ENCODE data around the gene UNC13A.
A peak's percentile ranks its signal among the peaks of the same experiment; 100 is the strongest.

Gene UNC13A

DNA sequence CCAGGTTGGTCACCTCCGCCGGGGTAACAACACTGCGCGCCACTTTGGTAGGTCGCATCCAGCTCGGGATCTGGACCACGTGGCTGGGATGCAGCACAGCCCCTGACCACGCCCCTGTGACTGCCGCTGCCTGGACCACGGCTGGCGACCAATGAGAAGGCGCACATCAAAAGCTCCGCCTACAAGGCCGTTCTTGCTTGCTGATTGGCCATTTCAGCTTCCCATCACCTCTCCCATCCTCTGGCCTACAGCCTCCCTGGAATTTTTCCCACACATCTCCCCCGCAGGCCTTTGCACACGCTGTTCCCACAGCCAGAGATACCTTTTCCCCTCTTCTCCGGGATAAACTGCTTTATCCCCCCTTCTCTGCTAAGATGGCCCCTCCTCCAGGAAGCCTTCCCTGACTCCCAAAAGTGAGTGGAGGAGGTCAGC lies 18.6 kb upstream of the UNC13A start:
- DNase-seq (ENCODE audit: low spot score) = no peak

DNA sequence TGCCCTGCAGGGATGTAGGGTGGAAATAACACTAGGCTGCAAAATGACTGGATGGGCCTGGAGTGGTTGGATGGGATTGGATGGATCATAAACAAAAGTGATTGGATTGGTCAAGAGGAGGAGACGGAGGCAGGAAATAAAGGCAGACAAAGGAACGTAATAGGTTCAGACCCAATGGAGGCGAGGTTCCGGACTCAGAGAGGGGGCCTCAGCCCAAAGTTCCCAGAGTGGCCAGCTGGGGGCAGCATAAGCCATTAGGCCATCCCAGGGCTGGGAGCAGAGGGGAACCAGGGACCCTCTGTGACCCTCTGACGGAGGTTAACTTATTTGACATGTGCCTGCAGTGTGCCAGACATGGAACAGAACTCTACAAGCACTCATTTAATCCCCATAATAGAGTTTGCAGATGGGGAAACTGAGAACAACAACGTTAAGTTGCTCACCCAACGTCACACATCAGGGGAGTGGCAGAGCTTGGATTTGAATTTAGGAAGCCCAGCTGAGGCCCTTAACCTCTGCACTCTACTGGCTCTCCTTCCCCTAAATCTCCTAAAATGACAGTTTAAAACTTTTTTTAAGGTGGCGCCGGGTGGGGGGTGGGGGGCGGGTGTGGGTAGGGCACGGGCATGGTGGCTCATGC lies 15.8 kb upstream of the UNC13A start:
- DNase-seq (ENCODE audit: low spot score) = no peak

DNA sequence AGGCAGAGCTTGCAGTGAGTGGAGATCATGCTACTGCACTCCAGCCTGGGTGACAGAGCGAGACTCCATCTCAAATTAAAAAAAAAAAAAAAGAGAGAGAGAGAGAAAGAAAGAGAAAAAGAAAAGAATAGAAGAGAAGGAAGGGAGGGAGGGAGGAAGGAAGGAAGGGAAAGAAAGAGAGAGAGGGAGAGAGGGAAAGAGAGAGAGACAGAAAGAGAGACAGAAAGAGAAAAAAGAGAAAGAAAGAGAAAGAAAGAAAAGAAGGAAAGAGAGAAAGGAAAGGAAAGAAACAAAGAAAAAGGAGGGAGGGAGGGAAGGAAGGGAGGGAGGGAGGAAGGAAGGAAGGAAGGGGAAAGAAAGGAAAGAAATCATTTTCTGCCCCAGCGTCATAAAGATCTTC lies 7.0 kb upstream of the UNC13A start:
- DNase-seq (ENCODE audit: low spot score) = no peak

DNA sequence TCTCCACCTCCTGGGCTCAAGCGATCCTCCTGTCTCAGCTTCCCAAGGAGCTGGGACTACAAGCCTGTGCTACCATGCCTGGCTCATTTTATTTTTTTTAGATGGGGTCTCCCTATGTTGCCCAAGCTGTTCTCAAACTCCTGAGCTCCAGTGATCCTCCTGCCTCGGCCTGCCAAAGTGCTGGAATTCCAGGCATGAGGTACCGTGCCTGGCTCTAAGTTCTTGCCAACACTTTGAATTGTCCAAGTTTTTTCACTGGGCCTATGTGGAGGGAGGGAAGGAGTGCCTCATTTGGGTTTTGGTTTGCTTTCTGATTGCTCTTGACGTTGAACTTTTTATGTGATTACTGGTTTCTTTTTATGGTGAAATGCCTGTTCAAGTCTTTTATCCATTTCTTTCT lies 4.4 kb upstream of the UNC13A start:
- DNase-seq (ENCODE audit: low spot score) = no peak

DNA sequence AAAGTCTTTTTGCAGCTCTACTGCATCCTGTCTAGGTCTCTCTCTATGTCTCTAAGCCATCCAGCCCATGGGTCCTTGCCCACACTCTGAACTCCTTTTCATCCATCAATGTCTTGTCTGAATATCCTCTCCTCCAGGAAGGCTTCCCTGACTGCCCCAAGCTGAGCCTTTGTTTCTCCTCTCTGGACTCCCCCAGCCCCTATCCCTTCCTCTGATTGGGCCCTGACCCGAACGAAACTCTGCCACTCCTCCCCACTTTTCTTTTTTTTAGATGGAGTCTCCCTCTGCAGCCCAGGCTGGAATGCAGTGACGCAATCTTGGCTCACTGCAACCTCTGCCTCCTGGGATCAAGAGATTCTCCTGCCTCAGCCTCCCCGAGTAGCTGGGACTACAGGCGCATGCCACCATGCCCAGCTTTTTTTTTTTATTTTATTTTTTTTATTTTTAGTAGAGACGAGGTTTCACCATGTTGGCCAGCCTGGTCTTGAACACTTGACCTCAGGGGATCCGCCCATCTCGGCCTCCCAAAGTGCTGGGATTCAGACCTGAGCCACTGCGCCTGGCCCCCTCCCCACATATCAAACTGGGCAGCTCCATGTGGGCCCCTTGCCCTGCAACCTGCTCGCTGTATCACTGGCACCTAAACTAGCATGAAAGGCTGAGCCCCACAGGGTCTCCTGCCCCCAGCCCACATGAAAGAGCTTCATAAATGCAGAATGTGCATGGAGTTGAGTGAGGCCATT lies 870 bp upstream of the UNC13A start:
- no peak for DNase-seq (ENCODE audit: low spot score)

DNA sequence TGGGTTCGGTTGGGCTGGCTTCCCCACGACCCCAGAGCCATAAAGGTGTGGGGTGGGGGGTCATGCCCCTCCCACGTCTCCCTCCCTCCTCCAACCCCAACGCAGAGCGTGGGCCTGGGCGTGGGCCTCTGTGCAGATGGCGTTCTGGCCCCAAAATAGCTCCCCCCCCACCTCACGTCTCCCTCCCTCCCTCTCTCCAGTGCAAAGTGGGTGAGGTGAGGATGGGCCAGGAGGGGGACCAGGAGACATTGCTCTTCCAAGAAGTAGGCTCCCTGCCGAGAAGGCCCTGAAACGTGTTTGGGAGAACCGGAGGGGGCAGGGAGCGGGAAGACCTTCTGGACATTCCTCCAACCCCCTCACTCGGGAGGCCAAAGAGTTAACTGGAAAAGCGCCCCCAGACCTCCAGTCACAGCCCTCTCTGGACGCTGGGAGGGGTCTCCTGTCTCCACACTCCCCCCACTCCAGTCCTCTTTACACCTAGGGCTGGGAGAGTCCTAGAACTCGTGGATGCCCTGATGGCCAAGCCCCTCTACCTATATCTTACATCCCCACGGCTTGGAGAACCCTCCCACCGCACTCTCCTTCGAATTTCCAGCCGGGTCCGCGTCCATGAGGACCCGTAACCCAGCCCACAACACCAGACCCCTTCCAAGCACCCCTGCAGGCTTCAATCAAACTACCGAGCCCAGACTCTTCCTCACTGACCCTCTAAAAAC lies 855 bp downstream of the UNC13A start:
- DNase-seq (ENCODE audit: low spot score) = no peak

DNA sequence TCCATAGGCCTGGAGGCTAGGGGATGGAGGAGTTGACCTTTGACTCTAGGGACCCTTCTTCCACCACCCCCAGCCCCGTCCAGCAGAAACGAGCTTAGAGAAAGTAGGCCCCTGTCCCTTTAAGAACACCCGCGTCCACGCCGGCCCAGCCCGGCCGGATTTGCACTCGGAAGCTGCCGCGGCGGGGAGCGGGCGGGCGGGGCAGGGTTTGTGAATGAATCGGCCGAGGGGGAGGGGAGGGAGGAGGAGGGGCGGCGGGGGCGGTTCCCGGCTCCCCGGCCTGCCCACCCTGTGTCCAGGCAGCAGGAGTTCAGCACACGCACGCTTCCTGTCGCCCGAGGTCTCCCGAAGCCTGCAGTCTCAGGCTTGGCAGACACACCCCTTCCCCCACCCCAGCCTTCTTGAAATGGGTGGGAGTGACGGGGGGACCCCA lies 1.5 kb downstream of the UNC13A start:
- no peak for DNase-seq (ENCODE audit: low spot score)

DNA sequence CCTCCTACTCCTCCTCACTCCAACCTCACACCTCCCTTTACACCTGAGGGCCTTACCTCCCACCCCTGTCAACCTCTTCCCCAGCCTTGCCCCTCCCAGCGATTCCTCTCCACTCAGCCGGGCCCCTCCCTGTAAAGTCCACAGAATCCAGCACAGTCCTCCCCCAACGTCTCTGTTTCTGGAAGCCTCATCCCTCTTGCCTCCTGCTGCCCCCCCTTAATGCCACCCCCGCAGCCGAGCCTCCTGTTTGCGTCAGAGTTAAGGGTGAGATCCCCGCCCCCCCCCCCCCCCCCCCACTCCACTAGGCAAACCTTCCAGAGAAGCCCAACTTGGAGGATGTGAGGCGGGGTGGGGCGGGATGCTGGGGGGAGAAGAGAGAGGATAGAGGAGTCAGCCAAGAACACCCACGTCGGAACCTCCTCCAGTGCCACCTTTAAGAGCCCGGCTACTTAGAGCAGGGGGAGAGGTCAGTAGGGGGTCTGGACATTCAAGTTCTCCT lies 2.1 kb downstream of the UNC13A start:
- DNase-seq (ENCODE audit: low spot score) = no peak

DNA sequence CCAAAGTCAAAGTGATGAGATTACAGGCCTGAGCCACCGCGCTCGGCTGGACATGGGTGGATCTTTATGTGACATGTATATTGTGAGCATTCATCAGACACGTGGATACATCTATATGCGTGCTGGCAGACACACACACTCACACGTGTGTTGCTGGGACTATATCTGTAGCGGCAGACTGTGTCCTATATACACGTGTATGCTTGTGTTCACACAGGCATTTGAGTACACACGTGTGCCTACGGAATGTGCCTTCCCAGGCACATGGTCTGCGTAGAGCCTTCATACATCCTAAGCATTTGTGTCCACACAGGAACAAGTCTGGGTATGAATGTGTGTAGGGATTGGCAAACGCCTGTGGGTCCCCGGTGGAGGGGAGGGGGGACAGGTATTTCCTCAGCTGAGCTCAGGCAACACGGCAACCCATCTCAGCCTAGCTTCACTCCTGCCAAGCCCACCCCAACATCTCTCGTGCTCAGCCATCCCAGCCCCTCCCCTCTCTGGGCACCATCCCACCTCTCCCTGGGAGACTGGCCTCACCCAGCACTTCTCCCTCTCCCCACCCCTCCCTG lies 2.6 kb downstream of the UNC13A start:
- no peak for DNase-seq (ENCODE audit: low spot score)

DNA sequence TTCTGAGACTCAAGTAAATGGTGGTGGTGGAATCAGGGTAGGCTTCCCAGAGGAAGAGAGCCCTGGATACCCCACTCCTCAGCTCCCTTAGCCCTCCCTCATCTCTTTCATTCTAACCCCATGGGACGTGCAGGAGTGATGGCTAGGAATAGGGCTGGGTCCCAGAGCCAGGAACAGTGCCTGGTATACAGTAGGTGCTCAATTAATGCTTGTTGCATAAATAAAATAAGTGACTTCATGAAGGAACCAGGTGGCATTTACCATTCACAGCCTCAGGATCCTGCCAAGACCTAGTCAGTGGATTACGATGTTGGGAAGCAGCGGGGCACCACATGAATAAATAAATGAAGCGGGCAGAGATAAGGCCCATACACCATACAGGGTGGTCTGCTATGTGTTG lies 3.9 kb downstream of the UNC13A start:
- DNase-seq (ENCODE audit: low spot score) = no peak

DNA sequence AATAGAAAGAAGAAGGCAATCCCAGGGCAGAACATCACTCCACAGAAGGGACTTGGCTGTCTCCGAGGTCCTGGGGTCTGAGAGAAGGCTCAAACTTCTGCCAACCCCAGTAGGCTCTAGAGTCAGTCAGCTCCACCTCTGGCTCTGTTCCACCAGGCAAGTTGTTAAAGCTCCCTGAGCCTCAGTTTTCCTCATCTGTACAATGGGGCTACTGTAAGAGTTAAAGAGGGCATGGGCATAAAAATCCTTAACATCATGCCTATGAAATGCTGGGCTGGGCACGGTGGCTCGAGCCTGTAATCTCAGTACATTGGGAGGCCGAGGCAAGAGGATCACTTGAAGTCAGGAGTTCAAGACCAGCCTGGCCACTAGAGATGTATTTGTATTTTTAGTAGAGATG lies 5.1 kb downstream of the UNC13A start:
- no peak for DNase-seq (ENCODE audit: low spot score)

DNA sequence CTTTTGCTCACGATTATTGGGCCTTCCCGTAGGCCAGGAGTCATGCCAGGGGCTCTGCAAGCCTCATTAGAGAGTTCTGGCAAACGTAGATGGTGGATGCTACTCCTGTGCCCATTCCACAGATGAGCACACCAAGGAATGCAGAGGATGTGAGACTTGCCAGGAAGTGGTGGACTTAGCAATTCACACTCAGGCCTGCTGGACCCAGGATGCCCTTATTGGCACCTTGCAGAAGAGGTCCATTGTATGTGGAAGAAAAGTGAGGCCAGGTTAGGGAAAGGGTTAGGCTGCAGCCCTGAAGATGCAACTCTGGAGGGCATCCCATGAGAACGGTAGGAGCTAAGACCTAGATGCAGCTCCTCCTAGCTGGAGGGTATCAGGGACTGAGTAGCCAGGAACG lies 5.9 kb downstream of the UNC13A start:
- no peak for DNase-seq (ENCODE audit: low spot score)

DNA sequence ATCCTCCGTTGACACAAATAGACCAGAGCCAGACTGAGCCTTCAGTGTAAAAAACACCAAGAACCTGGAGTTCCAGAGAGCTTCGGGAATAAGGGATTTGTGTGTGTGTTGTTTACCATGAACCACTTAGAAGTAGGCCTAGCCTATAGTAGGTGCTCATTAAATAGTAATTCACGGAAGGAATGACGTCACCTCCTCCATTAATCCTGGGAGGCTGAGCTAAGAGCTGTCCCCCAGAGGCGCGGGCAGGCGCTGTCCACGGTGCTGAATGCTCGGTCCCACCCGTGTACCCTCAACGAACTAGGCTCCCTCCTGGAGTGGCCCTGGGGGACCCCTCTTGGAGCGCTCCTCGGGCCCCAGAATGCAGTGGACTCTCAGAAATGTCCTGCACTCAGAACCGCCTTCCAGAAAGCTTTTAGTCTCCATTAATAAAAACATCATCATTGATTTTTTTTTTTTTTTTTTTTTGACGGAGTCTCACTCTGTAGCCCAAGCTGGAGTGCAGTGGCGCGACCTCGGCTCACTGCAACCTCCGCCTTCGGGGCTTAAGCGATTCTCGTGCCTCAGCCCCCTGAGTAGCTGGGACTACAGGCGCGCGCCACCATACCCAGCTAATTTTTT lies 6.5 kb downstream of the UNC13A start:
- DNase-seq (ENCODE audit: low spot score) = peak; percentile 60

DNA sequence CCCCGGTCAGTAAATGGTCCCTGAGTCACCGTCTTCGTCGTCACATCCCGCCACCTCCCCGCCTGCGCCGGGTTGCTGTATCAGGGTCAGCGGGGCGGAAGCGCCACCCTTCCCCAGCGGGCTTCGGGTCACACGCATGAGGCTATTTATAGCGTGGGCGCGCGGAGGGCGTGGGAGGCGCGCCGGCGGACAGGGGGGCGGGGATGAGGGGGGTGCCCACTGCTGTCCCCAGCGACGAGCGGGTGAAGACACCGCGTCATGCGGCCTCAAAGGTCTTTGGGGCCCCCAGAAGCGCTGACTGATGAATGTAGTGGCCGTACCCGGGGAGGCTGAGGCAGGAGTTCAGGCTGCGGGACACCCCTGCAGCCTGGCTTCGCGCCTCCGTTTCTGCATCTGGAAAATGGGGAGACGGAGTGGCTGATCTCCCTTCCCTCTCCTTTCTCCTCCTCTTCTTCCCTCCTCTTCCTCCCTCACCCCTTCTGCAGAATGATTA lies 7.9 kb downstream of the UNC13A start:
- no peak for DNase-seq (ENCODE audit: low spot score)

DNA sequence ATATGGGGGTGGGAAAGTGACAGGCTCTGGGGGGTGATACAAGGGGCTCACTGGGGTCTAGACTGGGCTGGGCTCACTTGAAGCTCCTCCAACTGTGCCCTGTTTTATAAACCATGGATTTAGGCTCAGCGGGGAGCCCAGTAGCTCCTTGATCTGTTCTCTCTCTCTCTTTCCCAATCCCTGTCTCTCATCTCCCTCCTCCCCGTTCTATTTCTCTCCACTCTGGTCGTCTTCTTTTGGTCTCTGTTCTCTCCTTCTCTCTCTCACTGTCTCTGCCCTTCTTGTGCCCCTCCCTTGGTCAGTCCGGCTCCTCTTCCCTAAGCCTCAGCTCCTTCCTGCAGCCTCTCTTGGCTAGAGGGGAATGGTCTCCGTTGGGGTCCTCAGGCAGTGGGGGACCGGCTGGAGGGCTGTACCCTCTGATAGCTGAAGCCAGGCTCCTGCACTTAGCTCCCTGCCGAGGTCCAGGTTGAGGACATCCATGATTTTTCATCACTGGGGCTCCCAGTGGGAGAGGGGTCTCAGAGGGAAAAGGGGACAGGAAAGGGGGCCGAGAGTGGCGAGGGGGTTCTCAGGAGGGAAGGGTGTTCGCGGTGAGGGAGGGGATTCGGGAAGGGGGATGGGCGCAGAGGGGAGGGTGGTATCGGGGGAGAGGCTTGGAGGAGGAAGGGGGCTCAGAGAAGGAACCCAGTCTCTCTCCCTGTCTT lies 8.5 kb downstream of the UNC13A start:
- DNase-seq (ENCODE audit: low spot score) = no peak

DNA sequence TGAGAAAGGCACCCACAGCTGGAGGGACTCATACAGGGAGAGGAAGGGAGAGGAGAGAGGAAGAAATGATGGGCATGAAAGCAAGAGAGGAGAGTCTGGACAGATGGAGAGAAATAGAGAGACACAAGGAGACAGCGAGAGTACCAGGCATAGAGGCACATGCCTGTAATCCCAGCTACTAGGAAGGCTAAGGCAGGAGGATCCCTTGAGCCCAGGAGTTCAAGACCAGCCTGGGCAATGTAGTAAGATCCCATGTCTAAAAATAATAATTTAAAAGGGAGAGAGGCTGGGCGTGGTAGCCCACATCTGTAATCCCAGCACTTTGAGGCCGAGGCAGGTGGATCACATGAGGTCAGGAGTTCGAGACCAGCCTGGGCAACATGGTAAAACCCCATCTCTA lies 9.3 kb downstream of the UNC13A start:
- no peak for DNase-seq (ENCODE audit: low spot score)

DNA sequence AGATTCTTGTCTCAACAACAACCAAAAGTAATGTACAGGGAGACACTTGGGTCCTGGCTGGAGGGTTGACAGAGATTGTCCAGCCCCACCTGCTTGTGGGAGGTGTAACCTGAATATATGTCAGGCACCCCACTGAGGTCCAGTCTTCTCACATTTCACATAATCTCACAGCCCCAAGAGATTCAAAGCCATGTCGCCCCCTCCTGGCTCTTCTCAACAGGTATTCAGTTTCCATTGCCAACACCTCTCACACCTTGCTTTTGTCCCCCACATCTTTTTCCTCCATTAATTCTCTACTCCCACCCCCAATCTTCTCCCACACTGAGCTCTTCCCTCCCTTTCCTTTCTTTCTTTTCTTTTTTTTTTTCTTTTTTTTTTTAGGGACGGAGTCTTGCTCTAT lies 11.2 kb downstream of the UNC13A start:
- peak; percentile 41 for DNase-seq (ENCODE audit: low spot score)

DNA sequence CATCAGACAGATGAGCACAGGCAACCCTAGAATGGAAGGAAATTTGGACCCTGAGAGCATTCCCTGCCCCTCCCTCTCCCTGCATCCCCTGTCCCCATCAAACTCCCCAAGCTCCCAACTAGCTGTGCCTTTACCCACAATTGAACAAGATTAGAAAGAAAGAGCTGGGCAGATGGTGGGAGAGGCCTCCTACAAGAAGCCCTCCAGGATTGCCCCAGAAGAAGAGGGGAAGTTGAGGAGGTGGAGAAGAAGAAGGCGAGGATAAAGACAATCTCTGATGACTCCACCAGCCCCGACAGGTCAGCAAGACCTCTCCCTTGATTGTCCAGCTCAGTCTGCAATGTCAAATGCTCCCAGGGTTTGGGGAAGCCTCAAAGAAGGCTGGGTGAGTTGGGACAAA lies 11.9 kb downstream of the UNC13A start:
- DNase-seq (ENCODE audit: low spot score) = no peak

DNA sequence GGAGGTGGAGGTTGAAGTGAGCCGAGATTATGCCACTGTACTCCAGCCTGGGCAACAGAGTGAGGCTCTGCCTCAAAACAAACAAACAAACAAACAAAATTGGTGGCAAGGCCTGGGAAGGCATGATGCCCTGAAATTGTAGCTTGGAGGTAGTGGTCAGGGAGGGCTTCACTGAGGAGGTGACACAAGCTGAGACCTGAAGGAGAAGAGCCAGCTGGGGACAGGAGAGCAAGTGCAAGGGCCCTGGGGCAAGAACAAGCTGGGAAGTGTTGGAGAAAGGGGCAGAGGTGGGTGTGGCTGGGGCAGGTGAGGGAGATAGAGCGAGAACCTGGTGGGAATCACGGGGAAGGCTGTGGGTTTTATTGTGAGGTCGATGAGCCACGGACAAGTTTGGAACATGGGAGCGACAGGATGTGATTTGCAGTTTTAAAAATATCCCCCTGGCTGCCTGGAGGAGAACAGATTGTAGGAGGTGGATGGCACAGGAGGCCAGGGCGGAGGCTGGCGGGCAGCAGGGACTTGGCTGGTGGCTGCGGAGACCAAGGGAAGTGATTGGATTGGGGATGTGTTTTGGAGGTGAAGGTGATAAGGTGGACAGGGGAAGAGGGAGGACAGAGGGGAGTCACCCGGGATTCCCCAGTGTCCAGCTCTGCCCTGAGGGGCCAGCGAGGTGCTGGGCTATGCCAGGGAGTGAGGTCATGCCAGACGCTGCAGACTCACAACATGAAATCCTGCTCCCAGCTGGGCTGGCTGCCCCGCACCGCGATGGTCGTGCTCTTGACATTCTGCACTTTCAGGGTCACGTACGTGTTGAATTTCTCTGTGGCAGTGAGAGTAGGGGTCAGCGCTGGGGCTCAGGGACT lies 14.0 kb downstream of the UNC13A start:
- no peak for DNase-seq (ENCODE audit: low spot score)

DNA sequence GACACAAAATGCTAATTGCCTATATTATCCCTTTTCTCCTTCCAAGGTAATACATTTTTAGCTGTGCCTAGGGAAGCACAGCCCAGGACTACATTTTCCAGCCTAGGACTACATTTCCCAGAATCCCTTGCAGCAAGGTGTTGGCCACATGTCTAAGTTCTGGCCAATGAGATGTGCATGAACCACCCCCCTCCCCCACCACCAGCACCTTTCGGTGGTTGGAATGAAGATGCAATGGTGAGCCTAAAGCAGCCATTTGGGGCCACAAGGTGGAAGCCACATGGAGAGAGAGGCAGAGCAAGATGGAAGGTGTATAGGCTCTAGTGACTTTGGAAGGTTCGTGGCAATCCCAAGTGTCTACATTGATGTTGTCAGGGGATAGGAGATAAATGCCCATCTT lies 16.2 kb downstream of the UNC13A start:
- DNase-seq (ENCODE audit: low spot score) = no peak

DNA sequence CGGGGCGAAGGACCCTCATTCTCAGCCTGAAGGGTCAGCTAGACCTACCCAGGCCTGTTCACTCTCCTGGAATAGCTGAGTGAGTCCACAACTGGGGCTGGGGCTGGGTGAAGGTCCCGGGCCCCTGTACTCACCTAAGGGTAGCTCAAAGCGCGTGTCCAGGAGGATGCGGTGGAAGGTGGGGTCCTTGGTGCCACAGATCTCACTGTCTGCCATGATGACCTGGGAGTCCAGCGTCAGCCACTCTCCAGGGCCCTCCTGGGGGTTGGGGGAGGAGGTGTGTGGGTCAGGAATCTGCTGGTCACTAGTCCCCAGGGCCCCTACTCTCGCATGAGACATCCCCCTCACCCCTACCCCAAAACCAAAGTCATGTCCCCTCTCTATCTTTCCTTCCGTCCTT lies 18.7 kb downstream of the UNC13A start:
- no peak for DNase-seq (ENCODE audit: low spot score)

All from HuH-7 (cell line).